ENCODE measurements around the gene STAB1.

STAB1 gene

GRCh38 chr3:52563984-52564383, 68.8 kb downstream of the STAB1 start:
- no peak for DNase-seq

- no peak for DNase-seq
Measured at GRCh38 chr3:52568069-52568468, 72.9 kb downstream of the STAB1 start.

GRCh38 chr3:52570076-52570475, 74.9 kb downstream of the STAB1 start:
- no peak for DNase-seq

GRCh38 chr3:52572221-52572620, 77.1 kb downstream of the STAB1 start:
- no peak for DNase-seq

All from C1 segment of cervical spinal cord (tissue), 14 donors.